Lower leg skin (tissue), 3 donors: ENCODE data around the gene SPATA31D1.
"Not testable (repeated sequence)": the region's sequence is repeated elsewhere in the genome, so short reads cannot be mapped to it uniquely, and the experiment has no call there.

Experiments used
- POLR2A ChIP-seq, 2 donors: fragments of 450-650 bp; IDR thresholded peaks; one replicate each; pipeline ENCODE4 v1.6.1; 2016 to 2017; ENCODE audit warnings: antibody characterized with exemption in 2 of 2, mild to moderate bottlenecking in 1 of 2, moderate library complexity in 1 of 2
- TF ChIP-seq, protein P1 (sequence below), 3 donors: fragments of 450-650 bp; IDR thresholded peaks; one replicate each; pipeline ENCODE4 v1.5.1; 2016; ENCODE audit warnings: antibody characterized with exemption in 3 of 3, mild to moderate bottlenecking in 3 of 3, moderate library complexity in 2 of 3

DNA sequence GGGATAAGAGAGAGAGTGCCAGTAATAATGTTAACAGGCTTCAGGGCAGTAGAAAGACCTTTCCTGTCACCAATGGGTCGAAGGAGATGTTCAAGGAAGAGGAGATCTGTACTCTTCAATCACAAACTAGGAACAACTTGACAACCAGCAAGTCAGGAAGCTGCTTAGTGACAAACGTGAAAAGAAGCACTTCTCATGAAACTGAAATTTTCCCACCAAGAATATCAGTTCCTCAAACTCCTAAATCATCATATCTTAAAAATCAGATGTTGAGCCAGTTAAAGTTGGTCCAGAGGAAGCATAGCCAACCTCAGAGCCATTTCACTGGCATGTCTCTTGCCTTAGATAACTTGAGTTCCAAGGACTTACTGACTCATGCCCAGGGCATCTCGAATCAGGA is 39.9 kb upstream of the SPATA31D1 start:
- TF ChIP-seq, protein P1, sequence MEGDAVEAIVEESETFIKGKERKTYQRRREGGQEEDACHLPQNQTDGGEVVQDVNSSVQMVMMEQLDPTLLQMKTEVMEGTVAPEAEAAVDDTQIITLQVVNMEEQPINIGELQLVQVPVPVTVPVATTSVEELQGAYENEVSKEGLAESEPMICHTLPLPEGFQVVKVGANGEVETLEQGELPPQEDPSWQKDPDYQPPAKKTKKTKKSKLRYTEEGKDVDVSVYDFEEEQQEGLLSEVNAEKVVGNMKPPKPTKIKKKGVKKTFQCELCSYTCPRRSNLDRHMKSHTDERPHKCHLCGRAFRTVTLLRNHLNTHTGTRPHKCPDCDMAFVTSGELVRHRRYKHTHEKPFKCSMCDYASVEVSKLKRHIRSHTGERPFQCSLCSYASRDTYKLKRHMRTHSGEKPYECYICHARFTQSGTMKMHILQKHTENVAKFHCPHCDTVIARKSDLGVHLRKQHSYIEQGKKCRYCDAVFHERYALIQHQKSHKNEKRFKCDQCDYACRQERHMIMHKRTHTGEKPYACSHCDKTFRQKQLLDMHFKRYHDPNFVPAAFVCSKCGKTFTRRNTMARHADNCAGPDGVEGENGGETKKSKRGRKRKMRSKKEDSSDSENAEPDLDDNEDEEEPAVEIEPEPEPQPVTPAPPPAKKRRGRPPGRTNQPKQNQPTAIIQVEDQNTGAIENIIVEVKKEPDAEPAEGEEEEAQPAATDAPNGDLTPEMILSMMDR (IDR thresholded peaks at IDR 0.05) = not testable (repeated sequence)
- not testable (repeated sequence) for TF ChIP-seq POLR2A (IDR thresholded peaks at IDR 0.05)
